ENCODE data around the gene EPGN.

GRCh38 chr4:74330295-74330750 is 22.1 kb downstream of the EPGN start:
- TF ChIP-seq, protein P1, sequence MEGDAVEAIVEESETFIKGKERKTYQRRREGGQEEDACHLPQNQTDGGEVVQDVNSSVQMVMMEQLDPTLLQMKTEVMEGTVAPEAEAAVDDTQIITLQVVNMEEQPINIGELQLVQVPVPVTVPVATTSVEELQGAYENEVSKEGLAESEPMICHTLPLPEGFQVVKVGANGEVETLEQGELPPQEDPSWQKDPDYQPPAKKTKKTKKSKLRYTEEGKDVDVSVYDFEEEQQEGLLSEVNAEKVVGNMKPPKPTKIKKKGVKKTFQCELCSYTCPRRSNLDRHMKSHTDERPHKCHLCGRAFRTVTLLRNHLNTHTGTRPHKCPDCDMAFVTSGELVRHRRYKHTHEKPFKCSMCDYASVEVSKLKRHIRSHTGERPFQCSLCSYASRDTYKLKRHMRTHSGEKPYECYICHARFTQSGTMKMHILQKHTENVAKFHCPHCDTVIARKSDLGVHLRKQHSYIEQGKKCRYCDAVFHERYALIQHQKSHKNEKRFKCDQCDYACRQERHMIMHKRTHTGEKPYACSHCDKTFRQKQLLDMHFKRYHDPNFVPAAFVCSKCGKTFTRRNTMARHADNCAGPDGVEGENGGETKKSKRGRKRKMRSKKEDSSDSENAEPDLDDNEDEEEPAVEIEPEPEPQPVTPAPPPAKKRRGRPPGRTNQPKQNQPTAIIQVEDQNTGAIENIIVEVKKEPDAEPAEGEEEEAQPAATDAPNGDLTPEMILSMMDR (conservative IDR thresholded peaks at IDR 0.05; ENCODE audit: low read depth, low read length): no peak
- TF ChIP-seq EZH2 (IDR thresholded peaks at IDR 0.05; ENCODE audit: borderline replicate concordance, low read depth, low read length, poor library complexity, severe bottlenecking): no peak
